Stimulated activated memory B cell treated with anti-CD40 and anti-IgM and Interleukin-4, amounts not matched to agents 10 μg/mL and 1 μg/mL and 100 μg/mL, for 72 hours (primary cell): ENCODE results near the gene EFCC1.
"Not testable (repeated sequence)": the region's sequence is repeated elsewhere in the genome, so short reads cannot be mapped to it uniquely, and the experiment has no call there.

Experiments
- ATAC-seq: fragments of 150-1000 bp; cut with Tn5 transposase; 2 replicates; pipeline ENCODE4 v1.10.0; 2021
- H3K27ac Mint-ChIP-seq: one replicate; pipeline ENCODE4 v1.8.0; 2022; ENCODE audit warnings: mild to moderate bottlenecking, mixed read lengths
- H3K27me3 Mint-ChIP-seq: one replicate; pipeline ENCODE4 v1.8.0; 2022; ENCODE audit warnings: mixed read lengths
- H3K36me3 Mint-ChIP-seq: one replicate; pipeline ENCODE4 v1.8.0; 2022; ENCODE audit warnings: mixed read lengths
- H3K4me1 Mint-ChIP-seq: one replicate; pipeline ENCODE4 v1.8.0; 2022; ENCODE audit warnings: mixed read lengths
- H3K4me3 Mint-ChIP-seq: one replicate; pipeline ENCODE4 v1.8.0; 2022; ENCODE audit warnings: mild to moderate bottlenecking, moderate library complexity, mixed read lengths
- H3K9me3 Mint-ChIP-seq: one replicate; pipeline ENCODE4 v1.8.0; 2022; ENCODE audit warnings: mixed read lengths

EFCC1 gene

GRCh38 chr3:129078510-129078909, 77.4 kb downstream of the EFCC1 start:
- no peaks in the 10 kb centered on the region for H3K36me3 Mint-ChIP-seq
- no peaks in the 10 kb centered on the region for H3K9me3 Mint-ChIP-seq
- no peak overlapping the region for H3K27ac Mint-ChIP-seq
- no peaks in the 10 kb centered on the region for H3K4me1 Mint-ChIP-seq
- no peak overlapping the region for H3K4me3 Mint-ChIP-seq
- H3K27me3 Mint-ChIP-seq, result no peaks in the 10 kb centered on the region
- ATAC-seq, result no peak

GRCh38 chr3:129081503-129081902, 80.4 kb downstream of the EFCC1 start:
- Mint-ChIP-seq H3K27me3 (peaks cover 10% of the 10 kb centered on the region), H3K4me1 (no peaks in the 10 kb centered on the region), H3K4me3 (no peak overlapping the region), H3K9me3 (no peaks in the 10 kb centered on the region), H3K27ac (no peak overlapping the region), H3K36me3 (no peaks in the 10 kb centered on the region)
- no peak for ATAC-seq

- Mint-ChIP-seq H3K27ac (no peak overlapping the region), H3K27me3 (peaks cover 10% of the 10 kb centered on the region), H3K36me3 (no peaks in the 10 kb centered on the region), H3K9me3 (no peaks in the 10 kb centered on the region), H3K4me3 (no peak overlapping the region), H3K4me1 (no peaks in the 10 kb centered on the region)
- ATAC-seq, result no peak
Measured at GRCh38 chr3:129082026-129082425, 80.9 kb downstream of the EFCC1 start.

- Mint-ChIP-seq H3K4me3 (no peak overlapping the region), H3K27me3 (peaks cover 10% of the 10 kb centered on the region), H3K27ac (no peak overlapping the region), H3K4me1 (no peaks in the 10 kb centered on the region), H3K36me3 (no peaks in the 10 kb centered on the region), H3K9me3 (no peaks in the 10 kb centered on the region)
- no peak for ATAC-seq
Measured at GRCh38 chr3:129084501-129084900, 83.4 kb downstream of the EFCC1 start.

- Mint-ChIP-seq H3K4me3 (no peak overlapping the region), H3K9me3 (no peaks in the 10 kb centered on the region), H3K27me3 (peaks cover 10% of the 10 kb centered on the region), H3K36me3 (no peaks in the 10 kb centered on the region), H3K27ac (no peak overlapping the region), H3K4me1 (no peaks in the 10 kb centered on the region)
- ATAC-seq, result no peak
Measured at GRCh38 chr3:129085165-129085715, 84.1 kb downstream of the EFCC1 start.

GRCh38 chr3:129085818-129086217, 84.7 kb downstream of the EFCC1 start:
- Mint-ChIP-seq H3K36me3 (no peaks in the 10 kb centered on the region), H3K27me3 (peaks cover 10% of the 10 kb centered on the region), H3K4me1 (no peaks in the 10 kb centered on the region), H3K4me3 (no peak overlapping the region), H3K27ac (no peak overlapping the region), H3K9me3 (no peaks in the 10 kb centered on the region)
- ATAC-seq, result no peak

DNA sequence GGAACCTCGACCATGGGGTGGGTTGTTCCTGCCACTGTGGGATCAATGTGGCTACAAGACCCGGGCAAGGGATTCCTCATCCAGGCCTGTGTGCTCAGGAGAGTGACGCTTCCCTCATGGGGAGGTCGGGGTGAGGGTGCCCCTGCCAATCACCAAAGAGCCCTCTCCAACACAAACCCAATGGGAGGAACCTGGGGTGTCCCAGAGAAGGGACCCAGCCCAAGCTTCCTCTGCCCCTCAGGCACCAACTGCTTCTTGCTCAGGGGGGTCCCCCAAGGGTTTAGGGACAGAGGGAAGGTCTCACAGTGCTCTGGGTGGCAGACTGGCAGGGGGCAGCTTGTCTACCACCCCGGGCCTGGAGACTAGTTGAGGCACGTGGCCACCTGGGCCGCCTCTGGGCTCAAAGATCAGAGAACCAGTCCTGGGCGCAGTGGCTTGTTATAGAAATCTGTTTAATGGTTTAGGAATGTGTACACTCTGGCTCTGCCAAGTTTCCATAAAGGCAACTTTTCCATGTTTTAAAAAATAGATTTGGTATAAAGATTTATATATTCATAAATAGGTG, 86.1 kb downstream of the EFCC1 start:
- ATAC-seq, result no peak
- Mint-ChIP-seq H3K4me1 (no peaks in the 10 kb centered on the region), H3K9me3 (no peaks in the 10 kb centered on the region), H3K36me3 (peaks cover 4% of the 10 kb centered on the region), H3K27me3 (peaks cover 10% of the 10 kb centered on the region), H3K4me3 (no peak overlapping the region), H3K27ac (no peak overlapping the region)

- not testable (repeated sequence) for H3K27ac Mint-ChIP-seq, H3K36me3 Mint-ChIP-seq
Measured at GRCh38 chr3:129087904-129088303, 86.8 kb downstream of the EFCC1 start.

GRCh38 chr3:129088312-129088711, 87.2 kb downstream of the EFCC1 start:
- H3K27ac Mint-ChIP-seq, H3K4me3 Mint-ChIP-seq, H3K4me1 Mint-ChIP-seq, H3K9me3 Mint-ChIP-seq, H3K36me3 Mint-ChIP-seq: not testable (repeated sequence)
- ATAC-seq, result peak; percentile 7
- H3K27me3 Mint-ChIP-seq, result peaks cover 10% of the 10 kb centered on the region

More at GRCh38 chr3:129087904-129088303, 86.8 kb downstream of the EFCC1 start:
- H3K9me3 Mint-ChIP-seq, H3K4me1 Mint-ChIP-seq, H3K4me3 Mint-ChIP-seq: not testable (repeated sequence)
- ATAC-seq, result peak; percentile 3
- H3K27me3 Mint-ChIP-seq, result peaks cover 10% of the 10 kb centered on the region
